Left lung (tissue), 10 donors: ENCODE data around the gene TMTC2. TPM values are rescaled to one million over a fixed set of nuclear protein-coding genes. Genes with fewer than 3 reads are reported as not detected.

Experiments
- ATAC-seq: fragments of 200-7000 bp; cut with Tn5 transposase; one replicate; pipeline ENCODE4 v1.9.1; 2020; ENCODE audit warnings: moderate library complexity
- DNase-seq, 4 donors: peaks; one replicate each; pipeline ENCODE4 v3.0.0-alpha.2; 2013 to 2020
- H3K27ac ChIP-seq, 2 donors: fragments of 200-600 bp; sonication (generic) in 1 of 2; one replicate each; pipeline versions ENCODE4 v1.5.0 to v1.8.0; 2020 to 2021
- H3K27me3 ChIP-seq, 2 donors: fragments of 200-600 bp; sonication (generic) in 1 of 2; one replicate each; pipeline versions ENCODE4 v1.5.0 to v1.8.0; 2020 to 2021
- H3K36me3 ChIP-seq, 2 donors: fragments of 200-600 bp; sonication (generic) in 1 of 2; one replicate each; pipeline versions ENCODE4 v1.5.0 to v1.8.0; 2020 to 2021
- H3K4me1 ChIP-seq, 2 donors: fragments of 200-600 bp; one replicate each; pipeline ENCODE4 v1.8.0; 2021
- H3K4me3 ChIP-seq, 2 donors: fragments of 200-600 bp; sonication (generic) in 1 of 2; one replicate each; pipeline versions ENCODE4 v1.5.0 to v1.8.0; 2020 to 2021; ENCODE audit warnings: mild to moderate bottlenecking in 1 of 2
- H3K9me3 ChIP-seq, 2 donors: fragments of 200-600 bp; sonication (generic) in 1 of 2; one replicate each; pipeline versions ENCODE4 v1.5.0 to v1.8.0; 2020 to 2021
- CTCF ChIP-seq, 2 donors: fragments of 200-600 bp; sonication (generic) in 1 of 2; IDR thresholded peaks; one replicate each; pipeline versions ENCODE4 v1.5.0 to v1.8.0; 2021; ENCODE audit warnings: antibody characterized with exemption in 2 of 2
- intact Hi-C, 2 donors: fragments of 100-400 bp; cut with DNase I; formaldehyde crosslinking; loops; one replicate each; pipeline versions ENCODE4 v1.11.2 to v1.14.2; 2022
- polyA plus RNA-seq, 6 donors: library from polyadenylated mRNA; unstranded; fragments of 120-200 nt; gene quantifications; one replicate each; pipeline ENCODE4 v1.2.1, GENCODE V29; 2013; ENCODE audit not compliant: insufficient read length in 6 of 6
- total RNA-seq, 2 donors: library from RNA; stranded (reverse); fragmentation: NEBNext Ultra II Directional; extraction: Animal tissue kit (Norgen Biotek cat#: 25700); gene quantifications; one replicate each; pipeline ENCODE4 v1.2.1, GENCODE V29; 2021
- donor health status: DM: no; HTN: yes; CAD: no.
- donor health status: DM: no; HTN: no; CAD: no.

The TMTC2 gene
- total and polyA plus RNA-seq, 8 donors = 17.2 to 46.1 (median 39.3) TPM

GRCh38 chr12:82855872-82856271 is 169.2 kb downstream of the TMTC2 start:
- TF ChIP-seq CTCF (IDR thresholded peaks at IDR 0.05) = no peak
- Histone ChIP-seq H3K36me3 (no peaks in the 10 kb centered on the region), H3K27ac (no peak overlapping the region), H3K4me1 (peaks cover under 1 to 5% of the 10 kb centered on the region in 2 donors), H3K9me3 (no peaks in the 10 kb centered on the region), H3K27me3 (no peaks in the 10 kb centered on the region), H3K4me3 (no peak overlapping the region)
- ATAC-seq = no peak
- intact Hi-C loops = no loop called here
- DNase-seq = no peak

GRCh38 chr12:82857276-82857675 is 170.6 kb downstream of the TMTC2 start:
- no peak overlapping the region for H3K27ac ChIP-seq
- intact Hi-C loops = no loop called here
- peaks cover 4 to 5% of the 10 kb centered on the region in 2 donors for H3K4me1 ChIP-seq
- no peak overlapping the region for H3K4me3 ChIP-seq
- ATAC-seq = no peak
- H3K9me3 ChIP-seq = no peaks in the 10 kb centered on the region
- TF ChIP-seq CTCF (IDR thresholded peaks at IDR 0.05) = no peak
- no peaks in the 10 kb centered on the region for H3K36me3 ChIP-seq
- no peak for DNase-seq
- H3K27me3 ChIP-seq = no peaks in the 10 kb centered on the region

DNA sequence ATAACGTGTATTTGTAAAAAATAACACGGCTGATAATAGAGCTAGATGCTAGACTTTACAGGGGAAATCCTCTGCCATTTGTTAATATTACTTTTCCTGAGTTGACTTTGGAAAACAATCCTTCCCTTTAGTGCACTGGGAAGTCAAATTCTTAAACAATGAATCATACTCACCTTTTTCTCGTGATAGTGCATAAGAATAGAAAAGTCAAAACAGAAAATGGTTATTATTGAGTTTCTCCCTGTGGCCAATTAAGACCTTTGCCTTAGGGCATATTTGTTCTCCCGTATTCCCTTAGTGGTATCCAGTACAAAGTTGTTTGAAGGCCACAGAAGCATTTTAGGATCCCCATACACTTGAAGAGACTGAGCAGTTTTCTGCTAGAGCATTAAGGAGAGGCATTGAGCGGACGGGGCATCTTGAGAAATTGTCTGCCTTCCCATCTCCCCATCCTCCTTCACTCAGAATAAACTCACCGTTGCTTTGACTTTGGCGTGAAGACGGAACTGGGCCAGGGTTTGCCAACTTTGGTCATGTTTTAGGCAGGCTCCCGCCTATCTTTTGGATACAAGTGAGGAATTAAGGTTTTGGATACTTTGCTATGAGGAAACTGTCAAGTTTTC is 171.3 kb downstream of the TMTC2 start:
- H3K9me3 ChIP-seq = no peaks in the 10 kb centered on the region
- no peak for TF ChIP-seq CTCF (IDR thresholded peaks at IDR 0.05)
- no peaks in the 10 kb centered on the region for H3K27me3 ChIP-seq
- DNase-seq (no peak), ATAC-seq (no peak)
- H3K36me3 ChIP-seq = no peaks in the 10 kb centered on the region
- intact Hi-C loops = no loop called here
- H3K4me1 ChIP-seq = peaks cover 4 to 5% of the 10 kb centered on the region in 2 donors
- H3K4me3 ChIP-seq = no peak overlapping the region
- H3K27ac ChIP-seq = no peak overlapping the region

GRCh38 chr12:82858534-82858917 is 171.8 kb downstream of the TMTC2 start:
- Histone ChIP-seq H3K9me3 (no peaks in the 10 kb centered on the region), H3K27ac (no peak overlapping the region), H3K36me3 (no peaks in the 10 kb centered on the region), H3K4me1 (peaks cover 4 to 5% of the 10 kb centered on the region in 2 donors), H3K27me3 (no peaks in the 10 kb centered on the region), H3K4me3 (no peak overlapping the region)
- intact Hi-C loops = no loop called here
- TF ChIP-seq CTCF (IDR thresholded peaks at IDR 0.05) = no peak
- ATAC-seq (no peak), DNase-seq (no peak)

DNA sequence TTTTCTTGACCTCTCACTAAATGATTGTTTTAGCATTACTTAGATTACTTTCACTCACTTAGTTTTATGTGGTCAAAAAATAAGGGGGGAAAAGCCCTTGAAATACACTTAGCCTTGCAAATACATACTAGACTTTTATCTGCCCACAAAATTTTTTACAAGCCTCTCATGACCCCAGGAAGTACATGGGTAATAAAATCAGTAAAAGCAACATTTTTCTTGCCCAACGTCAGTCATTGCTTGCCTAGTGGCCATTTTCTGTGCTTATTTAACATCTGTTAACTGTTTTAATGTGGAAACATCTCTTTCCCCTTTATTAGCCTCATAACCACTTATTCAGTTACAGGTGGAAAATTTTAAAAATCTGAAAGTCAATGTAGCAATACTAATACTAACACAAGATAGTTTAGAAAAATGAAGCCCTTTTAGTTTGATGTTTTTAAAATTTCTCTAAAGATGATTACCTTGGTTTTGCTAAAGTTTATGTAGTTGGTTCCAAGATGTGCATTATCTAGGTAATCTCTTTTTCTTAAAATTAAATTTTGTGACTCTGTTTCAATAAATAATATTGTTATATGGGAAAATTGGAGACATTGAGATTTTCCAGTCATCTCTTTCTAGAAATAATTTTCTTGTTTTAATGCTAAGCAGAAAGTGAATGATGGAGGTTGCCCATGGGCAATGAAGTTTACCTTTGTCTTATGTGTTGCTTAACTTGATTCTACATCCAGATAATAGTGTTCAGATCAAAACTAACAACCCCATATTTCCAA is 175.5 kb downstream of the TMTC2 start:
- Histone ChIP-seq H3K4me3 (no peak overlapping the region), H3K4me1 (peaks cover 4 to 5% of the 10 kb centered on the region in 2 donors), H3K9me3 (no peaks in the 10 kb centered on the region), H3K36me3 (no peaks in the 10 kb centered on the region), H3K27ac (no peak overlapping the region), H3K27me3 (no peaks in the 10 kb centered on the region)
- no peak for TF ChIP-seq CTCF (IDR thresholded peaks at IDR 0.05)
- intact Hi-C loops = no loop called here
- DNase-seq = no peak
- no peak for ATAC-seq
